A673 (cell line): ENCODE results near the gene ANKS1B. TPM values are rescaled to one million over a fixed set of nuclear protein-coding genes. Genes with fewer than 3 reads are reported as not detected.

Experiments used
- BruUV-seq: library from RNA; stranded (reverse); fragments of 400-500 nt; replicated peaks from 2 replicates; lab custom pipeline; 2021; lab: Mats Ljungman, UMichigan
- CTCF ChIA-PET: fragments of 300-600 bp; sonication (Branson Sonifier 250); formaldehyde crosslinking; loops from one replicate; lab custom pipeline; 2022; ENCODE audit warnings: antibody characterized with exemption; lab: Charles Lee
- POLR2A ChIA-PET: fragments of 300-600 bp; sonication (Branson Sonifier 250); formaldehyde crosslinking; loops from one replicate; lab custom pipeline; 2022; ENCODE audit warnings: antibody characterized with exemption; ENCODE audit not compliant: low non-redundant PET; lab: Charles Lee
- DNase-seq: peaks from one replicate; pipeline ENCODE4 v3.0.0-alpha.2; 2015; ENCODE audit warnings: low spot score
- H3K27ac ChIP-seq: fragments of 200-600 bp; sonication (generic); 2 replicates; pipeline ENCODE4 v1.5.1; 2016; ENCODE audit warnings: mixed run types, low read depth, mild to moderate bottlenecking, mixed read lengths, antibody characterized with exemption, low read length; ENCODE audit not compliant: poor library complexity, severe bottlenecking
- H3K27me3 ChIP-seq: fragments of 200-600 bp; sonication (generic); replicated peaks from 2 replicates; pipeline ENCODE4 v1.6.1; 2017; ENCODE audit warnings: mixed run types, low read depth, mild to moderate bottlenecking, mixed read lengths, antibody characterized with exemption, low read length; ENCODE audit not compliant: insufficient read depth, poor library complexity
- H3K36me3 ChIP-seq: fragments of 200-600 bp; sonication (generic); 2 replicates; pipeline ENCODE4 v1.6.1; 2016; ENCODE audit warnings: mixed run types, mild to moderate bottlenecking, mixed read lengths, antibody characterized with exemption, low read length; ENCODE audit not compliant: insufficient read depth, poor library complexity, severe bottlenecking
- H3K4me1 ChIP-seq: fragments of 200-600 bp; sonication (generic); 2 replicates; pipeline ENCODE4 v1.6.1; 2017; ENCODE audit warnings: mixed run types, mild to moderate bottlenecking, mixed read lengths, antibody characterized with exemption, low read length; ENCODE audit not compliant: insufficient read depth, poor library complexity, severe bottlenecking
- H3K4me3 ChIP-seq: fragments of 200-600 bp; sonication (generic); 2 replicates; pipeline ENCODE4 v1.5.1; 2016; ENCODE audit warnings: low read depth, mixed run types, mild to moderate bottlenecking, mixed read lengths, low read length; ENCODE audit not compliant: poor library complexity, severe bottlenecking
- H3K9me3 ChIP-seq: fragments of 200-600 bp; sonication (generic); 2 replicates; pipeline ENCODE4 v1.6.1; 2016; ENCODE audit warnings: mixed run types, low read depth, mild to moderate bottlenecking, mixed read lengths, antibody characterized with exemption, low read length; ENCODE audit not compliant: poor library complexity, severe bottlenecking
- EZH2 ChIP-seq: fragments of 200-600 bp; sonication (generic); IDR thresholded peaks from 2 replicates; pipeline ENCODE4 v1.6.1; 2017; ENCODE audit warnings: borderline replicate concordance, low read depth, mild to moderate bottlenecking, mixed read lengths, antibody characterized with exemption, low read length; ENCODE audit not compliant: poor library complexity, severe bottlenecking
- intact Hi-C: fragments of 100-400 bp; cut with micrococcal nuclease; formaldehyde crosslinking; loops from one replicate; pipeline ENCODE4 v1.10.0; 2022; ENCODE audit not compliant: unreplicated experiment
- total RNA-seq: library from RNA; stranded (reverse); gene quantifications from 2 replicates; pipeline ENCODE4 v1.2.3, GENCODE V29; 2021
- TF ChIP-seq, protein P1 (sequence below): fragments of 300-800, 200-600 bp; sonication (generic); conservative IDR thresholded peaks from 2 replicates; pipeline ENCODE4 v1.5.1; 2017; ENCODE audit warnings: low read depth, mild to moderate bottlenecking, antibody characterized with exemption, low read length, moderate library complexity, mixed read lengths

Gene ANKS1B
- total RNA-seq, 1 experiment from 2014 or later = 0.99 TPM

DNA sequence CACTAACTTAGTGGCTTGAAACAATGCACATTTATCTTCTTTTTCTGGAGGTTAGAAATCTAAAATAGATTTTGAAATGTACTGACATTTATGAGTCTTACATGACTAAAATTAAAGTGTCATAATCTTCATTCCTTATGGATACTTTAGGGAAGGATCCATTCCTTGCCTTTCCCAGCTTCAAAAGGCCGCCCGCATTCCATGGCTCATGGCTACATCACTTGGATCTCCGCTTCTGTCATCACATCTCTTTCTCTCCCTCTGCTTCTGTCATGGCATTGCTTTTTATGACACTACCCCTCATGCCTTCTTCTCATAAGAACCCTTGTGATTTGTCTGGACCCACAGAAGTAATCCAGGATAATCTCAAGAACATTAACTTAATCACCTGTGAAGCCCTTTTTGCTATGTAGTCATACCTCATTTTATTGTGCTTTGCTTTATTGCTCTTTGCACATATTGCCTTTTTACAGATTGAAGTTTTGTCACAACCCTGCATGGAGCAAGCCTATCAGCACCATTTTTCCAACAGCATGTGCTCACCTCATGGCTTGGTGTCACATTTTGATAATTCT, 270.7 kb downstream of the ANKS1B start:
- Histone ChIP-seq H3K36me3 (no peaks in the 10 kb centered on the region), H3K27me3 (no peaks in the 10 kb centered on the region), H3K27ac (no peak overlapping the region), H3K4me3 (no peak overlapping the region), H3K4me1 (no peaks in the 10 kb centered on the region), H3K9me3 (peaks cover 5% of the 10 kb centered on the region)
- BruUV-seq = no TSS peak
- POLR2A ChIA-PET = no interaction called here
- CTCF ChIA-PET = no interaction called here
- TF ChIP-seq, protein P1, sequence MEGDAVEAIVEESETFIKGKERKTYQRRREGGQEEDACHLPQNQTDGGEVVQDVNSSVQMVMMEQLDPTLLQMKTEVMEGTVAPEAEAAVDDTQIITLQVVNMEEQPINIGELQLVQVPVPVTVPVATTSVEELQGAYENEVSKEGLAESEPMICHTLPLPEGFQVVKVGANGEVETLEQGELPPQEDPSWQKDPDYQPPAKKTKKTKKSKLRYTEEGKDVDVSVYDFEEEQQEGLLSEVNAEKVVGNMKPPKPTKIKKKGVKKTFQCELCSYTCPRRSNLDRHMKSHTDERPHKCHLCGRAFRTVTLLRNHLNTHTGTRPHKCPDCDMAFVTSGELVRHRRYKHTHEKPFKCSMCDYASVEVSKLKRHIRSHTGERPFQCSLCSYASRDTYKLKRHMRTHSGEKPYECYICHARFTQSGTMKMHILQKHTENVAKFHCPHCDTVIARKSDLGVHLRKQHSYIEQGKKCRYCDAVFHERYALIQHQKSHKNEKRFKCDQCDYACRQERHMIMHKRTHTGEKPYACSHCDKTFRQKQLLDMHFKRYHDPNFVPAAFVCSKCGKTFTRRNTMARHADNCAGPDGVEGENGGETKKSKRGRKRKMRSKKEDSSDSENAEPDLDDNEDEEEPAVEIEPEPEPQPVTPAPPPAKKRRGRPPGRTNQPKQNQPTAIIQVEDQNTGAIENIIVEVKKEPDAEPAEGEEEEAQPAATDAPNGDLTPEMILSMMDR = no peak
- TF ChIP-seq EZH2 = no peak
- no peak for DNase-seq
- intact Hi-C loops = no loop called here

- Histone ChIP-seq H3K27ac (no peak overlapping the region), H3K9me3 (peaks cover 5% of the 10 kb centered on the region), H3K4me3 (no peak overlapping the region), H3K4me1 (no peaks in the 10 kb centered on the region), H3K36me3 (no peaks in the 10 kb centered on the region), H3K27me3 (no peaks in the 10 kb centered on the region)
- BruUV-seq = no TSS peak
- no peak for TF ChIP-seq EZH2
- TF ChIP-seq, protein P1 = no peak
- intact Hi-C loops = no loop called here
- POLR2A ChIA-PET = no interaction called here
- DNase-seq = no peak
- CTCF ChIA-PET = no interaction called here
These were observed 272.5 kb downstream of the ANKS1B start for GRCh38 chr12:99712281-99712680.

DNA sequence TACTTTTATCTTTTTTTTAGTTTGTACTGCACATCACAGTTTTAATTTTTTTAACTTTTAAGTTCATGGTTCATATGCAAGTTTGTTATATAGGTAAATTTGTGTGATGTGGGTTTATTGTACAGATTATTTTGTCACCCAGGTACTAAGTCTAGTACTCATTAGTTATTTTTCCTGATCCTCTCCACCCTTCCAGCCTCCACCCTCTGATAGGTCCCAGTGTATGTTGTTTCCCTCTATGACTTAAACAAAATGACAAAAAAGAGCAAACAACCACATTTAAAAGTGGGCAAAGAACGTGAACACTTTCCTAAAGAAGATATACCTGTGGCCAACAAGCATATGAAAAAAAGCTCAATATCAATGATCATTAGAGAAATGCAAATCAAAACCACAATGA, 273.5 kb downstream of the ANKS1B start:
- no peak overlapping the region for H3K4me3 ChIP-seq
- no peaks in the 10 kb centered on the region for H3K27me3 ChIP-seq
- TF ChIP-seq, protein P1 = no peak
- TF ChIP-seq EZH2 = no peak
- H3K4me1 ChIP-seq = no peaks in the 10 kb centered on the region
- no peak overlapping the region for H3K27ac ChIP-seq
- no TSS peak for BruUV-seq
- DNase-seq = no peak
- H3K36me3 ChIP-seq = no peaks in the 10 kb centered on the region
- peaks cover 5% of the 10 kb centered on the region for H3K9me3 ChIP-seq
- POLR2A ChIA-PET = no interaction called here
- intact Hi-C loops = no loop called here
- CTCF ChIA-PET = no interaction called here
